ENCODE data around the gene C10orf105. TPM values are rescaled to one million over a fixed set of nuclear protein-coding genes. Genes with fewer than 3 reads are reported as not detected.

The C10orf105 gene
- total and polyA plus RNA-seq, 12 donors = 0.03 to 0.16 (median 0.07) TPM; not detected in 5

GRCh38 chr10:71666639-71667386 lies 52.8 kb downstream of the C10orf105 start:
- Histone ChIP-seq H3K4me3 (no peak overlapping the region), H3K27me3 (peaks cover 0 to 5% (median 0%) of the 10 kb centered on the region in 7 donors), H3K27ac (no peak overlapping the region), H3K4me1 (no peaks in the 10 kb centered on the region), H3K36me3 (no peaks in the 10 kb centered on the region), H3K9me3 (no peaks in the 10 kb centered on the region)
- no peak for ATAC-seq
- intact Hi-C loops (cut with DNase I) = no loop called here
- no peak for TF ChIP-seq CTCF (IDR thresholded peaks at IDR 0.05)
- 78 to 80% methylated on average over 18 of the region's 18 CpGs for WGBS, 2 donors
- no peak for DNase-seq

- H3K4me3 ChIP-seq = no peak overlapping the region
- H3K9me3 ChIP-seq = peaks cover 0 to under 1% (median 0%) of the 10 kb centered on the region in 11 donors
- H3K4me1 ChIP-seq = no peaks in the 10 kb centered on the region
- H3K27me3 ChIP-seq = peaks cover 0 to 5% (median 0%) of the 10 kb centered on the region in 7 donors
- intact Hi-C loops (cut with DNase I) = no loop called here
- WGBS, 2 donors = 80 to 81% methylated on average over 9 of the region's 9 CpGs
- no peak for TF ChIP-seq CTCF (IDR thresholded peaks at IDR 0.05)
- no peak for ATAC-seq
- no peaks in the 10 kb centered on the region for H3K36me3 ChIP-seq
- no peak for DNase-seq
- no peak overlapping the region for H3K27ac ChIP-seq
Measured at GRCh38 chr10:71665456-71665855, 54.1 kb downstream of the C10orf105 start.

GRCh38 chr10:71664585-71664984 lies 55.0 kb downstream of the C10orf105 start:
- TF ChIP-seq CTCF (IDR thresholded peaks at IDR 0.05) = no peak
- ATAC-seq (no peak), DNase-seq (no peak)
- H3K27ac ChIP-seq = no peak overlapping the region
- H3K36me3 ChIP-seq = no peaks in the 10 kb centered on the region
- WGBS, 2 donors = 72 to 98% methylated on average over 2 of the region's 2 CpGs
- intact Hi-C loops (cut with DNase I) = loop anchor here in 2 of 10 donors (5.0 kb wide), 1 partner anchor 33 kb away; no protein-coding TSS in a partner anchor
- peaks cover 0 to 4% (median 0%) of the 10 kb centered on the region in 11 donors for H3K9me3 ChIP-seq
- no peak overlapping the region for H3K4me3 ChIP-seq
- H3K27me3 ChIP-seq = peaks cover 0 to 5% (median 0%) of the 10 kb centered on the region in 7 donors
- no peaks in the 10 kb centered on the region for H3K4me1 ChIP-seq

GRCh38 chr10:71663311-71663710 lies 56.3 kb downstream of the C10orf105 start:
- intact Hi-C loops (cut with DNase I) = loop anchor here in 2 of 10 donors (5.0 kb wide), 1 partner anchor 34 kb away; no protein-coding TSS in a partner anchor
- Histone ChIP-seq H3K4me3 (no peak overlapping the region), H3K9me3 (peaks cover 0 to 4% (median 0%) of the 10 kb centered on the region in 11 donors), H3K36me3 (no peaks in the 10 kb centered on the region), H3K27me3 (peaks cover 0 to 5% (median 0%) of the 10 kb centered on the region in 7 donors), H3K27ac (no peak overlapping the region), H3K4me1 (no peaks in the 10 kb centered on the region)
- ATAC-seq (no peak), DNase-seq (no peak)
- no peak for TF ChIP-seq CTCF (IDR thresholded peaks at IDR 0.05)
- 84 to 89% methylated on average over 7 of the region's 7 CpGs for WGBS, 2 donors

All from heart right ventricle (tissue), 16 donors.